SU-DHL-6 (cell line): ENCODE measurements around the gene TOLLIP.

Experiments
- H2AFZ ChIP-seq: fragments of 200-600 bp; sonication (generic); 2 replicates; pipeline ENCODE4 v1.6.1; 2014; ENCODE audit warnings: low read depth, mild to moderate bottlenecking, moderate library complexity, mixed read lengths, antibody characterized with exemption, low read length; ENCODE audit not compliant: severe bottlenecking
- H3F3A ChIP-seq: fragments of 200-600 bp; shearing (Covaris generic); 2 replicates; pipeline ENCODE4 v1.6.0; 2016; ENCODE audit warnings: antibody characterized with exemption, mild to moderate bottlenecking; ENCODE audit not compliant: insufficient read depth
- H3K27ac ChIP-seq: fragments of 200-600 bp; sonication (generic); 2 replicates; pipeline ENCODE4 v1.5.1; 2016; ENCODE audit warnings: low read depth, mild to moderate bottlenecking, low read length, moderate library complexity, mixed read lengths
- H3K27me3 ChIP-seq: fragments of 200-600 bp; sonication (generic), shearing (Covaris generic); 2 replicates; pipeline ENCODE4 v1.6.0; 2014; ENCODE audit warnings: mild to moderate bottlenecking, low read length
- H3K36me3 ChIP-seq: fragments of 200-600 bp; sonication (generic); 2 replicates; pipeline ENCODE4 v1.6.1; 2014; ENCODE audit warnings: mild to moderate bottlenecking, low read length, mixed read lengths
- H3K4me2 ChIP-seq: fragments of 300-600, 200-600 bp; shearing (Covaris generic), sonication (generic); 2 replicates; pipeline ENCODE4 v1.6.0; 2014; ENCODE audit warnings: low read length, low read depth, mild to moderate bottlenecking; ENCODE audit not compliant: poor library complexity, severe bottlenecking
- H3K4me3 ChIP-seq: fragments of 200-600 bp; sonication (generic); 2 replicates; pipeline ENCODE4 v1.5.1; 2014; ENCODE audit warnings: antibody characterized with exemption, low read length, mild to moderate bottlenecking, mixed read lengths; ENCODE audit not compliant: insufficient read depth, poor library complexity, severe bottlenecking
- H3K79me2 ChIP-seq: fragments of 200-600 bp; sonication (generic); 2 replicates; pipeline ENCODE4 v1.6.1; 2014; ENCODE audit warnings: mild to moderate bottlenecking, low read length, moderate library complexity; ENCODE audit not compliant: insufficient read depth
- H3K9ac ChIP-seq: fragments of 200-600 bp; sonication (generic); 2 replicates; pipeline ENCODE4 v1.7.0; 2014; ENCODE audit warnings: mild to moderate bottlenecking, low read length
- H3K9me2 ChIP-seq: fragments of 200-600 bp; sonication (generic); replicated peaks from 2 replicates; pipeline ENCODE4 v1.6.1; 2014; ENCODE audit warnings: low read length; ENCODE audit not compliant: insufficient read depth
- H3K9me3 ChIP-seq: fragments of 200-600 bp; sonication (generic); 2 replicates; pipeline ENCODE4 v1.6.1; 2014; ENCODE audit warnings: low read length, mixed read lengths; ENCODE audit not compliant: insufficient read depth
- H4K20me1 ChIP-seq: fragments of 200-600 bp; sonication (generic); 2 replicates; pipeline ENCODE4 v1.6.1; 2014; ENCODE audit warnings: low read depth, mild to moderate bottlenecking, antibody characterized with exemption, low read length, moderate library complexity, mixed read lengths
- CTCF ChIP-seq: fragments of 200-600 bp; sonication (generic); IDR thresholded peaks from one replicate; pipeline ENCODE4 v1.5.1; 2017; ENCODE audit warnings: antibody characterized with exemption, mild to moderate bottlenecking, low read length, moderate library complexity; ENCODE audit not compliant: insufficient read depth, poor library complexity, severe bottlenecking
- EZH2phosphoT487 ChIP-seq: fragments of 200-600 bp; sonication (generic), shearing (Covaris generic); conservative IDR thresholded peaks from 2 replicates; pipeline ENCODE4 v1.6.1; 2018; ENCODE audit warnings: mild to moderate bottlenecking, antibody characterized with exemption, low read length, moderate library complexity, mixed read lengths

TOLLIP gene

GRCh38 chr11:1289211-1289935, 20.1 kb downstream of the TOLLIP start:
- TF ChIP-seq EZH2phosphoT487 (no peak), CTCF (no peak)

GRCh38 chr11:1288426-1289151, 20.8 kb downstream of the TOLLIP start:
- Histone ChIP-seq H3K27me3 (no peaks in the 10 kb centered on the region), H3K27ac (no peak overlapping the region), H3K36me3 (no peaks in the 10 kb centered on the region), H3F3A (no peaks in the 10 kb centered on the region), H4K20me1 (no peaks in the 10 kb centered on the region), H3K9ac (no peak overlapping the region), H3K79me2 (no peaks in the 10 kb centered on the region), H3K4me3 (no peak overlapping the region), H3K4me2 (no peak overlapping the region), H3K9me2 (no peaks in the 10 kb centered on the region), H3K9me3 (no peaks in the 10 kb centered on the region), H2AFZ (no peak overlapping the region)
- TF ChIP-seq EZH2phosphoT487, result no peak
- TF ChIP-seq CTCF, result no peak

More at GRCh38 chr11:1289211-1289935, 20.1 kb downstream of the TOLLIP start:
- H3K27ac ChIP-seq, result no peak overlapping the region
- no peak overlapping the region for H3K9ac ChIP-seq
- no peak overlapping the region for H2AFZ ChIP-seq
- no peaks in the 10 kb centered on the region for H4K20me1 ChIP-seq
- H3K4me2 ChIP-seq, result no peak overlapping the region
- no peaks in the 10 kb centered on the region for H3F3A ChIP-seq
- no peaks in the 10 kb centered on the region for H3K36me3 ChIP-seq
- H3K9me2 ChIP-seq, result no peaks in the 10 kb centered on the region
- H3K9me3 ChIP-seq, result no peaks in the 10 kb centered on the region
- no peaks in the 10 kb centered on the region for H3K27me3 ChIP-seq
- no peaks in the 10 kb centered on the region for H3K79me2 ChIP-seq
- H3K4me3 ChIP-seq, result no peak overlapping the region

- no peak for TF ChIP-seq CTCF
- no peak for TF ChIP-seq EZH2phosphoT487
Observed at GRCh38 chr11:1287928-1288327, 21.5 kb downstream of the TOLLIP start.

More at GRCh38 chr11:1287928-1288327, 21.5 kb downstream of the TOLLIP start:
- no peaks in the 10 kb centered on the region for H4K20me1 ChIP-seq
- H3K4me2 ChIP-seq, result no peak overlapping the region
- no peak overlapping the region for H3K4me3 ChIP-seq
- H3K27ac ChIP-seq, result no peak overlapping the region
- no peaks in the 10 kb centered on the region for H3K9me2 ChIP-seq
- no peak overlapping the region for H2AFZ ChIP-seq
- H3K79me2 ChIP-seq, result no peaks in the 10 kb centered on the region
- H3K9me3 ChIP-seq, result no peaks in the 10 kb centered on the region
- H3K27me3 ChIP-seq, result no peaks in the 10 kb centered on the region
- H3F3A ChIP-seq, result no peaks in the 10 kb centered on the region
- H3K36me3 ChIP-seq, result no peaks in the 10 kb centered on the region
- H3K9ac ChIP-seq, result no peak overlapping the region
